22Rv1 (cell line): Measurements from ENCODE around the gene KCTD5.

Source experiments
- H3K27ac ChIP-seq: fragments of 450-650 bp; 2 replicates; pipeline ENCODE4 v1.5.1; 2017
- CTCF ChIP-seq: fragments of 450-650 bp; IDR thresholded peaks from 2 replicates; pipeline ENCODE4 v1.5.1; 2017; ENCODE audit warnings: mild to moderate bottlenecking
- ZFX ChIP-seq: fragments of 450-650 bp; IDR thresholded peaks from 2 replicates; pipeline ENCODE4 v1.6.1; 2017; ENCODE audit warnings: antibody characterized with exemption, borderline replicate concordance

Gene KCTD5

GRCh38 chr16:2734844-2735515 is 52.7 kb downstream of the KCTD5 start:
- no peak overlapping the region for H3K27ac ChIP-seq
- no peak for TF ChIP-seq CTCF
- TF ChIP-seq ZFX: no peak

- no peak overlapping the region for H3K27ac ChIP-seq
- TF ChIP-seq CTCF (no peak), ZFX (no peak)
Measured at GRCh38 chr16:2736476-2737237, 54.3 kb downstream of the KCTD5 start.

- TF ChIP-seq CTCF: no peak
- no peak for TF ChIP-seq ZFX
- H3K27ac ChIP-seq: no peak overlapping the region
Measured at GRCh38 chr16:2737238-2737605, 54.9 kb downstream of the KCTD5 start.

GRCh38 chr16:2737895-2738418 is 55.6 kb downstream of the KCTD5 start:
- TF ChIP-seq ZFX (no peak), CTCF (no peak)
- no peak overlapping the region for H3K27ac ChIP-seq

GRCh38 chr16:2738615-2739014 is 56.3 kb downstream of the KCTD5 start:
- H3K27ac ChIP-seq: no peak overlapping the region
- TF ChIP-seq ZFX: no peak
- TF ChIP-seq CTCF: no peak

GRCh38 chr16:2739625-2740430 is 57.5 kb downstream of the KCTD5 start:
- no peak overlapping the region for H3K27ac ChIP-seq
- no peak for TF ChIP-seq CTCF
- TF ChIP-seq ZFX: no peak
